A549 (cell line): Measurements from ENCODE around the gene ROPN1.
"Not testable (repeated sequence)": the region's sequence is repeated elsewhere in the genome, so short reads cannot be mapped to it uniquely, and the experiment has no call there.

Experiments used
- EP300 ChIP-seq, 2 experiments: fragments of >200 bp; sonication (Bioruptor Twin); formaldehyde crosslinking; IDR thresholded peaks; 2 replicates in 1 of 2; 3 replicates in 1 of 2; pipeline ENCODE4 v1.6.1; 2016 to 2017
- GATA3 ChIP-seq: IDR thresholded peaks from 2 replicates; pipeline ENCODE4 v1.6.1; 2012; ENCODE audit warnings: borderline replicate concordance

DNA sequence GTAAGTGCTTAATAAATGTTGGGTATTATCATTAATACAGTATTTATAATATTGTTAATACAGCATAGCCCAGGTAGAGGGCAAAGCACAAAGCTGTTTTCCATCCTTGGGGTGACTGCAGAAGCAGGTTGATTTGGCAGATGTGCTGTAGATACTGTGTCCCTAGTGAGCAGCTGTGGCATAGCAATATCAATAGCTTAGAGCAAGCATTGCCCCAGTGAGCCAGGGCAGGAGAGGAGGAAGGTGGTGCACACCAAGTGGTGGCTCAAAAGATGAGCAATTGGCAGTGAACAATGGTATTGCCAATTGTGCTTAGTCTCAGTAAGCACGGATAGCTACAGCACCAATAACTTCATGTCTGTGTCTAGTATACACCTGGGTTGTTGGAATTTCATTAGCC, 25.1 kb downstream of the ROPN1 start:
- TF ChIP-seq EP300 (IDR thresholded peaks at IDR 0.05); GATA3: not testable (repeated sequence)
